GM12878 (cell line): ENCODE measurements around the gene ZNF627. TPM values are rescaled to one million over a fixed set of nuclear protein-coding genes. Genes with fewer than 3 reads are reported as not detected.

Experiments
- ATAC-seq: fragments of 200-7000 bp; cut with Tn5 transposase; 3 replicates; pipeline ENCODE4 v1.9.1; 2020; ENCODE audit warnings: mild to moderate bottlenecking, moderate library complexity
- Bru-seq: library from RNA; stranded (reverse); fragments of 400-500 nt; gene quantifications from one replicate; lab custom pipeline; 2021; lab: Mats Ljungman, UMichigan
- BruChase-seq, 2 experiments: library from RNA; stranded (reverse); fragments of 400-500 nt; gene quantifications; one replicate each; lab custom pipeline; 2021; lab: Mats Ljungman, UMichigan
- BruUV-seq: library from RNA; stranded (reverse); fragments of 400-500 nt; replicated peaks from 2 replicates; lab custom pipeline; 2021; lab: Mats Ljungman, UMichigan
- CTCF ChIA-PET: fragments of 300-600 bp; sonication (Branson Sonifier 250); formaldehyde crosslinking; extraction: SDS; loops from one replicate; lab custom pipeline; 2021; ENCODE audit warnings: inconsistent platforms; lab: Yijun Ruan, JAX
- POLR2A ChIA-PET: fragments of 350-600 bp; formaldehyde crosslinking; extraction: SDS; loops from one replicate; lab custom pipeline; 2021; ENCODE audit warnings: inconsistent platforms; lab: Charles Lee
- RAD21 ChIA-PET: fragments of 300-600 bp; sonication (Branson Sonifier 250); formaldehyde crosslinking; loops from one replicate; lab custom pipeline; 2023; ENCODE audit warnings: antibody characterized with exemption; ENCODE audit not compliant: unreplicated experiment; lab: Charles Lee
- SMC1A ChIA-PET: fragments of 300-600 bp; sonication (Branson Sonifier 250); formaldehyde crosslinking; loops from one replicate; lab custom pipeline; 2023; ENCODE audit not compliant: unreplicated experiment, uncharacterized antibody; lab: Charles Lee
- DNase-seq: peaks from one replicate; pipeline ENCODE4 v3.0.0-alpha.2; 2011; ENCODE audit warnings: low read depth, low spot score
- FAIRE-seq: peaks from 3 replicates; lab custom pipeline; 2011; peaks lifted over from hg19 to GRCh38; lab: Jason Lieb, UNC
- H2AFZ ChIP-seq: 2 replicates; pipeline ENCODE4 v1.6.0; 2011; ENCODE audit warnings: low read depth, low read length, control low read depth; ENCODE audit not compliant: control insufficient read depth
- H3K27ac ChIP-seq: 2 replicates; pipeline ENCODE4 v1.5.1; 2011; ENCODE audit warnings: control low read depth; ENCODE audit not compliant: control insufficient read depth, insufficient read depth
- H3K27me3 ChIP-seq, 2 experiments: replicated peaks in 1 of 2; 2 replicates each; pipeline versions ENCODE4 v1.6.0 to v1.6.1; 2011; ENCODE audit warnings: low read length in 1 of 2; ENCODE audit not compliant: control insufficient read depth in 2 of 2, insufficient read depth in 2 of 2
- H3K36me3 ChIP-seq, 2 experiments: 2 replicates each; pipeline ENCODE4 v1.5.1; 2011; ENCODE audit warnings: low read length in 1 of 2; ENCODE audit not compliant: control insufficient read depth in 2 of 2, insufficient read depth in 2 of 2
- H3K4me1 ChIP-seq: 2 replicates; pipeline ENCODE4 v1.6.1; 2011; ENCODE audit warnings: mild to moderate bottlenecking, low read length, moderate library complexity, mixed read lengths; ENCODE audit not compliant: control insufficient read depth, insufficient read depth
- H3K4me2 ChIP-seq: 2 replicates; pipeline ENCODE4 v1.6.0; 2011; ENCODE audit warnings: control low read depth; ENCODE audit not compliant: control insufficient read depth, insufficient read depth
- H3K4me3 ChIP-seq: fragments of 200-600 bp; sonication (generic); 2 replicates; pipeline ENCODE4 v1.5.1; 2016
- H3K79me2 ChIP-seq: 2 replicates; pipeline ENCODE4 v1.6.0; 2011; ENCODE audit warnings: low read length; ENCODE audit not compliant: control insufficient read depth, insufficient read depth
- H3K9ac ChIP-seq: 2 replicates; pipeline ENCODE4 v1.8.0; 2011; ENCODE audit warnings: low read length, control low read depth, mixed read lengths; ENCODE audit not compliant: control insufficient read depth, insufficient read depth
- H3K9me3 ChIP-seq: replicated peaks from 3 replicates; pipeline ENCODE4 v1.5.1; 2011; ENCODE audit warnings: mild to moderate bottlenecking, low read length; ENCODE audit not compliant: control insufficient read depth, insufficient read depth
- H4K20me1 ChIP-seq: 2 replicates; pipeline ENCODE4 v1.6.0; 2011; ENCODE audit not compliant: control insufficient read depth, insufficient read depth
- ATF7 ChIP-seq: fragments of 450-650 bp; IDR thresholded peaks from 2 replicates; pipeline ENCODE4 v1.6.1; 2016; ENCODE audit warnings: low read depth, mild to moderate bottlenecking
- CEBPZ ChIP-seq: fragments of 150-350 bp; IDR thresholded peaks from 2 replicates; pipeline ENCODE4 v1.6.1; 2016; ENCODE audit warnings: low read depth, low read length
- CHD2 ChIP-seq: IDR thresholded peaks from 2 replicates; pipeline ENCODE4 v1.6.1; 2011; ENCODE audit warnings: low read depth, low read length, improper control_type of control experiment, borderline replicate concordance
- EGR1 ChIP-seq, 2 experiments: IDR thresholded peaks; 1 replicate in 1 of 2; 2 replicates in 1 of 2; pipeline ENCODE4 v1.6.1; 2011 to 2012; ENCODE audit warnings: low read depth in 2 of 2, low read length in 2 of 2, borderline replicate concordance in 1 of 2, mild to moderate bottlenecking in 1 of 2, moderate library complexity in 1 of 2
- MEF2B ChIP-seq: fragments of 450-650 bp; IDR thresholded peaks from 2 replicates; pipeline ENCODE4 v1.6.1; 2018; ENCODE audit warnings: mild to moderate bottlenecking, moderate library complexity; ENCODE audit not compliant: partially characterized antibody, poor library complexity, severe bottlenecking
- POLR2A ChIP-seq: IDR thresholded peaks from 2 replicates; pipeline ENCODE4 v1.6.1; 2011; ENCODE audit warnings: low read depth, mild to moderate bottlenecking, low read length
- RB1 ChIP-seq: fragments of 450-650 bp; formaldehyde crosslinking; IDR thresholded peaks from 2 replicates; pipeline ENCODE4 v1.6.1; 2017; ENCODE audit warnings: mild to moderate bottlenecking, borderline replicate concordance
- STAT3 ChIP-seq: IDR thresholded peaks from 2 replicates; pipeline ENCODE4 v1.6.1; 2011; ENCODE audit warnings: low read depth, low read length, improper control_type of control experiment
- SUZ12 ChIP-seq: fragments of 200-600 bp; sonication (generic); IDR thresholded peaks from one replicate; pipeline ENCODE4 v1.6.1; 2018; ENCODE audit warnings: antibody characterized with exemption, mild to moderate bottlenecking; ENCODE audit not compliant: unreplicated experiment
- TAF1 ChIP-seq: IDR thresholded peaks from 2 replicates; pipeline ENCODE4 v1.6.1; 2011; ENCODE audit warnings: mild to moderate bottlenecking, low read depth, low read length, borderline replicate concordance
- TBL1XR1 ChIP-seq: IDR thresholded peaks from 2 replicates; pipeline ENCODE4 v1.6.1; 2012; ENCODE audit warnings: low read depth, low read length, improper control_type of control experiment
- TCF3 ChIP-seq: IDR thresholded peaks from 2 replicates; pipeline ENCODE4 v1.6.1; 2012; ENCODE audit warnings: low read depth, mild to moderate bottlenecking, low read length, borderline replicate concordance; ENCODE audit not compliant: insufficient read depth
- WRNIP1 ChIP-seq: IDR thresholded peaks from 2 replicates; pipeline ENCODE4 v1.6.1; 2011; ENCODE audit warnings: low read depth, low read length, improper control_type of control experiment, borderline replicate concordance
- WGBS: methylation state at CpG from one replicate; pipeline ENCODE4 v1.1.6; 2016; ENCODE audit warnings: low lambda C conversion rate; ENCODE audit not compliant: insufficient replicate concordance, insufficient coverage; ENCODE audit errors: missing lambda C conversion rate; 5-methylcytosine and 5-hydroxymethylcytosine counted together
- in situ Hi-C: fragments of 300-500 bp; cut with MboI; formaldehyde crosslinking; loops from 9 replicates; pipeline ENCODE4 v1.14.3; 2018; ENCODE audit warnings: mixed read lengths
- intact Hi-C: fragments of 100-400 bp; cut with micrococcal nuclease; formaldehyde crosslinking; loops from one replicate; pipeline ENCODE4 v1.14.2; 2022; ENCODE audit not compliant: unreplicated experiment
- long read RNA-seq, 2 experiments: library from polyadenylated mRNA; unstranded; transcript quantifications; one replicate each; pipeline ENCODE4 v2.0.0, GENCODE V29; 2019 to 2020
- polyA minus RNA-seq, 3 experiments: library from RNA; depleted of rRNA, polyadenylated mRNA; stranded (reverse); fragments of >200 nt; gene quantifications; 2 replicates each; pipeline ENCODE4 v1.2.3, GENCODE V29; 2011
- polyA plus RNA-seq, 11 experiments: library from polyadenylated mRNA; depleted of rRNA in 4 of 11; unstranded in 6 of 11; stranded (reverse) in 5 of 11; fragments of >200 nt; fragmentation: Nextera tagmentation in 4 of 11; fragmentation: Illumina TruSeq in 1 of 11; extraction: Ambion mirVana in 4 of 11; extraction: Trizol in 1 of 11; gene quantifications; 1 replicate in 1 of 11; 2 replicates in 10 of 11; pipeline versions ENCODE4 v1.2.1 to v1.2.3, GENCODE V29; 2011 to 2016; ENCODE audit warnings: inconsistent platforms in 2 of 11, missing spikeins in 2 of 11, low read depth in 1 of 11
- total RNA-seq, 4 experiments: library from RNA; depleted of rRNA in 3 of 4; stranded (reverse); fragments of >200 nt in 3 of 4; fragmentation: Illumina TruSeq in 1 of 4; extraction: Trizol in 1 of 4; gene quantifications; 2 replicates each; pipeline versions ENCODE4 v1.2.1 to v1.2.3, GENCODE V29; 2013 to 2021

The ZNF627 gene
- 33.2 and 33.4 TPM in 2 replicates for total RNA-seq (2013; cell fraction: nucleolus; rRNA removed)
- total RNA-seq (2014; rRNA removed) (10.9 and 12.5 TPM in 2 replicates), total RNA-seq (2014; rRNA removed; fragmentation: Illumina TruSeq; extraction: Trizol) (13.6 and 14.1 TPM in 2 replicates), total RNA-seq (2021) (9.8 and 10.3 TPM in 2 replicates), polyA plus RNA-seq (2011; rRNA removed) (13.7 and 19.8 TPM in 2 replicates), polyA plus RNA-seq (2014; fragmentation: Illumina TruSeq; extraction: Trizol) (10.6 and 11.4 TPM in 2 replicates), polyA plus RNA-seq (2014; fragmentation: Nextera tagmentation; extraction: Ambion mirVana) (1 to 10 TPM; 5.1 to 5.4 TPM), polyA plus RNA-seq (2014; rRNA removed) (4.8 and 6.3 TPM in 2 replicates), polyA plus RNA-seq (2016; fragmentation: Nextera tagmentation; extraction: Ambion mirVana) (10 to 100 TPM in 1 of 2 experiments, 1 to 10 TPM in 1; 9.4 to 10.5 TPM), polyA minus RNA-seq (2011; rRNA and poly(A)+ RNA removed) (18.2 and 18.7 TPM in 2 replicates), Bru-seq, nascent RNA (percentile 89 among the genes with signal in this experiment), BruChase-seq, experiment 1, labeled RNA remaining after a 6-hour chase (percentile 71 among the genes with signal in this experiment), BruChase-seq, experiment 2, labeled RNA remaining after a 2-hour chase (percentile 69 among the genes with signal in this experiment)
- polyA plus RNA-seq (2011; ENCODE audit: low read depth), result 5.9 TPM
- 6.4 and 8.5 TPM in 2 replicates for polyA plus RNA-seq (2011; cell fraction: cytosol; rRNA removed)
- 7.1 and 8.5 TPM in 2 replicates for polyA plus RNA-seq (2011; cell fraction: nucleus; rRNA removed)
- 5.8 and 8.1 TPM in 2 replicates for polyA plus RNA-seq (2012)
- polyA minus RNA-seq (2011; cell fraction: cytosol; rRNA and poly(A)+ RNA removed), result 4.8 and 10.2 TPM in 2 replicates
- polyA minus RNA-seq (2011; cell fraction: nucleus; rRNA and poly(A)+ RNA removed), result 3.7 and 5.0 TPM in 2 replicates
- long read RNA-seq, experiment 1, partial matches to known transcripts, result 0 of 1 reads
- long read RNA-seq, experiment 1, other reads (novel, unspliced or antisense), result 0 of 1 reads
- long read RNA-seq, experiment 2, transcript ZNF627-201 (4 exons, 2,840 nt), result major isoform, 44 of 52 reads
- long read RNA-seq, experiment 2, partial matches to known transcripts, result 0 of 52 reads
- long read RNA-seq, experiment 2, other reads (novel, unspliced or antisense), result 8 of 52 reads

DNA sequence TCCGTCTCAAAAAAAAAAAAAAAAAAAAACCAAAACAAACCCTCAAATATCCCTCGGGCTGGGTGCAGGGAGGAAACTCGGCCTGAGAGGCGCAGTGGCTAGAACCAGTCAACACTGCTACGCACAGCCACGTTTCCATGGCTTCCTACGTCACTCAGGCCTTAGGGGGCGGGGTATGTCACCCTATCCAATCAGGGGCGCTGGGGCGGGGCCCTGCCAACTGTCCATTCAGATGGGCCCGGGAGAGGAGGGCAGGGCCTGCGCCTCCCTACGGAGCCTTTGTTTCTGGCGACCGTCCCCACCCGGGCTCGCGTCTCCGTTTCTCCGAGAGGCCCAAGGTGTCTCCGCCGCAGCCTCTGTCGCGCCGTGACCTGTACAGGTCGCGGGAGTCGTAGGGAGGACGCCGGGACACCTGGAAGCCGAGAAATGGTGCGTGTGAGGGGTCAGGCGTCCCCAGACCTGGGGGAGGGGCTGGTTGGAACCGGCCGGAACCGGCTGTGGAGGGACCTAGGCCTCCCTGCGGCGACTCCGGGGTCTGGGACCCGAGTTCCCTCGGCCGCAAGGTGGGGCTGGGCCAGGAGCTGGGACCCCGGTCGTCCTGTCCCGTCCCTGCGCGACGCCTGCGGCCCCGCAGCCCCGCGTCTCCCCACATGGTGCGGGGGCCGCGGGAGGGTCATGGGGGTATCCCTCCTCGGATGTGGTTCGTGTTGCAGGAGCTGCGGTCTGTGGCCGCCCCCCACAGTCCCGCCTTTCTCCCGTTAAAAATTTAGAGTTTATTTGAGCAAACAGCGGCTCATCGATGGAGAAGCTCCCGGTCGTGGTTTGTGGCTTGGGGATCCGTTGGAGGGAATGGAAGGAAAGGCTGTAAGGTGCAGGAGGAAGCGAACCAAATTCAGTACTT is at the start of gene ZNF627:
Gene ZNF627, plus strand, starts transcription at position 282 of the 901 bp plus-strand sequence. Its CDS starts 145 bp downstream, at position 427.
- in situ Hi-C loops, result loop anchor here (25.0 kb wide), 1 partner anchor 1565 kb away; the partner anchor contains the start of genes IER2 and STX10
- peak; percentile 94 for DNase-seq
- TF ChIP-seq STAT3 (no peak), TBL1XR1 (no peak), TCF3 (0 out of 2 replicates have a peak, but pooled peaks have one; percentile 24), CEBPZ (no peak), POLR2A (peak; percentile 99), MEF2B (peak; percentile 62), WRNIP1 (no peak), CHD2 (peak; percentile 45; the same call in 1 of the 2 replicates), EGR1 (IDR thresholded peaks at IDR 0.05; ENCODE audit: borderline replicate concordance in 1 of 2, low read depth in 2 of 2, low read length in 2 of 2) (peak in 1 of 2 experiments; percentile 33; a peak in 1 of 3 replicates), TAF1 (peak; percentile 64; the same call in 1 of the 2 replicates), ATF7 (0 out of 2 replicates have a peak, but pooled peaks have one; percentile 55), RB1 (peak; percentile 44; the same call in 1 of the 2 replicates), SUZ12 (no peak)

More for the DNA sequence above, at the start of gene ZNF627:
- SMC1A ChIA-PET, result interaction anchor here (0.6 to 0.8 kb wide), 2 partner anchors 16 to 389 kb away, joined by 3 to 4 read pairs; no protein-coding TSS in a partner anchor
- RAD21 ChIA-PET, result interaction anchor here (0.9 kb wide), 1 partner anchor 37 kb away, joined by 5 read pairs; no protein-coding TSS in a partner anchor
- intact Hi-C loops, result loop anchor here (5.0 kb wide), 1 partner anchor 215 kb away; the partner anchor contains the start of gene ZNF440
- H3K27ac ChIP-seq, result peak within 1 kb of the TSS; percentile 99
- WGBS, result 2% methylated on average over 60 of the region's 67 CpGs
- peak; percentile 99 for ATAC-seq
- H3K9ac ChIP-seq, result peak within 1 kb of the TSS; percentile 98
- H3K79me2 ChIP-seq, result peaks cover 33% of the 10 kb centered on the region
- peak within 1 kb of the TSS; percentile 81 for H2AFZ ChIP-seq
- H4K20me1 ChIP-seq, result no peaks in the 10 kb centered on the region
- FAIRE-seq, result peak; percentile 95
- no peaks in the 10 kb centered on the region for H3K27me3 ChIP-seq
- POLR2A ChIA-PET, result interaction anchor here (0.6 to 1.7 kb wide), 7 partner anchors 14 to 1381 kb away, joined by 3 to 7 read pairs (median 4); partner anchors contain the start of gene ELOF1
- no peaks in the 10 kb centered on the region; the same call in none of the 3 replicates for H3K9me3 ChIP-seq
- H3K36me3 ChIP-seq, result peaks cover 0 to 3% of the 10 kb centered on the region in 2 experiments; a peak in 1 of 4 replicates
- peak within 1 kb of the TSS; percentile 83 for H3K4me3 ChIP-seq
- peak within 1 kb of the TSS; percentile 77 for H3K4me2 ChIP-seq
- CTCF ChIA-PET, result interaction anchor here (0.7 to 1.4 kb wide), 4 partner anchors 9 to 327 kb away, joined by 3 to 4 read pairs (median 4); no protein-coding TSS in a partner anchor
- peaks cover 14% of the 10 kb centered on the region for H3K4me1 ChIP-seq
- BruUV-seq, result no TSS peak
